Globus pallidus (tissue), 1 donor: ENCODE measurements around the gene MRPS12.
"Not testable (repeated sequence)": the region's sequence is repeated elsewhere in the genome, so short reads cannot be mapped to it uniquely, and the experiment has no call there.

Experiments used
- DNase-seq: peaks from one replicate; pipeline ENCODE4 v3.0.0-alpha.2; 2015; ENCODE audit warnings: low spot score

The MRPS12 gene

DNA sequence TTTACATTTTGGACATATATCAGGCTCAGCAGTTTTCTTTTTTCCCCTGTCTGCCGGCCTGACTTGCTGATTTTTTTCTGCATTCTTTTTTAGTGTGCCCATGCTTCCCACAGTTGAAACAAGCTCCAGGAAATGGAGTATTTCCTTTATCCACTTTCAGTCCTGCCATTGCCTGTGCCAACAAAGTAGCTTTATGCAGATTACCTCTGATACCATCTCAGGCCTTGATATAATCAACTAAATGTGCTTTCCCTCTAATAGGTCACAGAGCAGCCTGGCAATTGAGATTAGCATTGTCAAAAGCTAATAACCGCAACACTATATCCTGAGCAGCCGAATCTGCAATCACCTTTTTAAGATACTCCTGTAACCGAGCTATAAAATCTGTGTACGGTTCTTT lies 9.2 kb downstream of the MRPS12 start:
- DNase-seq, result no peak

DNA sequence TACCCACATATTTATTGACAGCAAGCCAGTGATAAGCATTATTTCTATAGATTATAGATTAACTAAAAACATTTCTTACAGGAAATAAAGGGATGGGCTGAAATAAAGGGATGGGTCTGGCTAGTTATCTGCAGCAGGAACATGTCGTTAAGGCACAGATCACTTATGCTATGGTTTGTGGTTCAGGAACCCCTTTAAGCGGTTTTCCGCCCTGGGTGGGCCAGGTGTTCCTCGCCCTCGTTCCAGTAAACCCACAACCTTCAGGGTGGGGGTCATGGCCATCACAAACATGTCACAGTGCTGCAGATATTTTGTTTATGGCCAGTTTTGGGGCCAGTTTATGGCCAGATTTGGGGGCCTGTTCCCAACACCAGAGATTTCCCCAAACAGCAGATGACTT lies 10.7 kb downstream of the MRPS12 start:
- DNase-seq, result not testable (repeated sequence)

GRCh38 chr19:38941979-38942378 lies 11.2 kb downstream of the MRPS12 start:
- DNase-seq, result no peak

DNA sequence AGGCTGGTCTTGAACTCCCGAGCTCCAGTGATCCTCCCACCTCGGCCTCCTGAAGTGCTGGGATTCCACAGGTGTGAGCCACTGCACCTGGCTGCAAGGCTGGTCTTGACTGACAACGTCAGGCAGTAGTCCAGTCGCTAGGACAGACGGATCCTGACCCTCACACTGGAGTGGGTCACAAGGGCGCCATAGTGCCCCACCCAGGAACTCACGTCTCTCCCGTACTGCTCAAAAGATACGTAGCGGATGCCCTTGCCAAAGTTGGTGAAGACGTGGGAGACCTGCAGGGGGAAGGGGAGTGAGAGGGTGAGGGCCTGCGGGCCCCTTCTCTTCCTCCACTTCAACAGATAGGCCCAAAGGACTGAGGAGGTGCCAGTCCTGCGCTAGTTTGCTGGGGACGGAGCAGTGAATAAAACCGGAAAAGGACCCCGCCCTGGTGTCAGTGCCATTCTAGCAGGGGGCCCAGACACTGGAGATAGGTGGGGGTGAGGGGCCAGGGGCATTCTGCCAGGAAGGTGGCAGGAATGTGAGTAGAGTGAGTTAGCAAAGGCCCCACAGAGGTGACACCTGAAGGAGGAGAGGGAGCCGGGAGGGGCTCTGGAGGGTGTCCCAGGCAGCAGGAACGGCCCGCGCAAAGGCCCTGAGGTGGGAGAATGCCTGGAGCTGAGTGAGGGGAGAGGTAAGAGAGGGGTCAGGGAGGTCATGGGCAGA lies 11.9 kb downstream of the MRPS12 start:
- no peak for DNase-seq

GRCh38 chr19:38944981-38945506 lies 14.3 kb downstream of the MRPS12 start:
- DNase-seq, result no peak

GRCh38 chr19:38945562-38946228 lies 15.0 kb downstream of the MRPS12 start:
- DNase-seq, result no peak

- no peak for DNase-seq
Measured at GRCh38 chr19:38946229-38947010, 15.7 kb downstream of the MRPS12 start.

GRCh38 chr19:38949580-38950367 lies 19.0 kb downstream of the MRPS12 start:
- DNase-seq, result peak; percentile 81

DNA sequence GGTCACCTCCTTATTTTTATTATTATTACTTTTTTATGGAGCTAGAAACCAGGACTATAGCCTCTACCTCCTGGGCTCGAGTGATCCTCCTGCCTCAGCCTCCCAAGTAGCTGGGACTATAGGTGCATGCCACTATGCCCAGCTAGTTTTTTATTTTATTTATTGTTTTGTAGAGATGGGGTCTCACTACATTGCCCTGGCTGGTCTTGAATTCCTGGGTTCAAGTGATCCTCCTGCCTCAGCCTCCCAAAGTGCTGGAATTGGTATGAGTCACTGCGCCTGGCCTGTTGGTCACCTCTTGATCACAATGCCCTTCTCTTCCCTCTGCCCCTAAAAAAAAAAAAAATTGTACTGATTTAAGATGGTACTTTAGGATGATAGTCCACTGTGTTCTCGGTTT lies 20.4 kb downstream of the MRPS12 start:
- no peak for DNase-seq

GRCh38 chr19:38952395-38953165 lies 21.8 kb downstream of the MRPS12 start:
- no peak for DNase-seq

DNA sequence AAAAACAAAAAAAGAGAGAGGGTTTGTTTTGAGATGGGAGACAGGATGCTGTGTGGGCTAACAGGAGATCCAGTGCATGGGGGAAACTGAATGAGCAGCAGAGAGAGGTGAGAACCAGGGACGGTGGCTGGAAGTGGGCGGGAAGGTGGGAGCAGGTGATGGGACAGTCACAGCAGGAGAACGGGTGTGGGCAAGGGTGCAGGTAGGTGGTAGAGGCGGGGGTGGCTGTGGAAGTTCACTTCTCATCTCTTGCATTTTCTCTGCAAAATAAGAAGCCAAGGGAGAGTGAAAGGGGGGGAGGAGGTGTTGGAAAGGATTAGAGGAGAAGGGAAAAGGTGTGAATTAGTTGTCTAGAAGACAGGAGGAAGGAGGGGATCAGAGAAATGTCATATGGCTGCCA lies 22.9 kb downstream of the MRPS12 start:
- no peak for DNase-seq

- DNase-seq, result no peak
Measured at GRCh38 chr19:38956264-38956663, 25.5 kb downstream of the MRPS12 start.

DNA sequence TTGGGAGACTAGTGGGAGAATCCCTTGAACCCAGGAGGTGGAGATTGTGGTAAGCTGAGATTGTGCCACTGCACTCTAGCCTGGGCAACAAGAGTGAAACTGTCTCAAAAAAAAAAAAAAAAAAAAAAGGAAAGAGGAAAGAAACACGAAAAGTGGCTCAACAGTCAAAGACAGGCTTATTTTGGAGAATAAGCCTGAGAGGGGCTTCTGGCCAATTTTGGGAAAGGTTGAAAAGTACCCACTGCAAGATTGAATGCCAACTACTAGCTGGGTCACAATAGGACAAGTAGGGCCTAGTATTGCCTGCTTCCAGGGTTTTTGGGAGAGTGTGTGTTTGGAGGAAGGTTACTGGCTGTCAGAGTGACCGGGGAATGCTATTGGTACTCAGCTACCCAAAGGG lies 27.6 kb downstream of the MRPS12 start:
- no peak for DNase-seq

GRCh38 chr19:38959618-38960017 lies 28.9 kb downstream of the MRPS12 start:
- no peak for DNase-seq

DNA sequence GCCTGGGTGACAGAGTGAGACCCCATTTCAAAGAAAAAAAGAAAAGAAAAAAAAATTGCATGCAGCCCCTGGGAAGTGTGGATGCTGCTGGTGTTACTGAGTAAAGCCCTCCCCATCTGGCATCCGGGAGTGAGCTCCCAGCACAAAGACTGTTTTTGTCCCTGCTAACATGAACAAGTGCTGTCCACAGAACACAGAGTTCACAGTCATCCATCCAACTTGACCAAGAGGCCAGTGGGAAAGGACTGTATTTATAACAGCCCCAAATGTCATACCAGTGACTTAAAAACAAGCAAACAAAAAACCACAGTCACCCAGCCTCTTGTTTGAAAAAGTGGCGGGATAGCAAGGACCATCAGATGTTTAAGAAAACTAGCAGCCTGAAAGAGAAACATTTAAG lies 34.0 kb downstream of the MRPS12 start:
- no peak for DNase-seq

DNA sequence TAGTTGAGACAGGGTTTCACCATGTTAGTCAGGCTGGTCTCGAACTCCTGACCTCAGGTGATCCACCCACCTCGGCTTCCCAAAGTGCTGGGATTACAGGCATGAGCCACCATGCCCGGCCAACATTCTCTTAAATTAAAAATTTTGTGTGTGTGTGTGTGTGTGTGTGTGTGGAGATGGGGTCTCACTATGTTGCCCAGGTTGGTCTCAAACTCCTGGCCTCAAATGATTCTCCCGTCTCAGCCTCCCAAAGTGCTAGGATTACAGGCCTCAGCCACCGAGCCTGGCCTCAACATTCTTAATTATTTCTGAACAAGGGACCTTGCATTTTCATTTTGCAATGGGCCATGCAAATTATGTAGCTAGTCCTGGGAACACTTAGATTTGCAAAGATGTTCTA lies 35.4 kb downstream of the MRPS12 start:
- not testable (repeated sequence) for DNase-seq

- no peak for DNase-seq
Measured at GRCh38 chr19:38970664-38971532, 40.2 kb downstream of the MRPS12 start.

- DNase-seq, result no peak
Measured at GRCh38 chr19:38971672-38972071, 40.9 kb downstream of the MRPS12 start.

DNA sequence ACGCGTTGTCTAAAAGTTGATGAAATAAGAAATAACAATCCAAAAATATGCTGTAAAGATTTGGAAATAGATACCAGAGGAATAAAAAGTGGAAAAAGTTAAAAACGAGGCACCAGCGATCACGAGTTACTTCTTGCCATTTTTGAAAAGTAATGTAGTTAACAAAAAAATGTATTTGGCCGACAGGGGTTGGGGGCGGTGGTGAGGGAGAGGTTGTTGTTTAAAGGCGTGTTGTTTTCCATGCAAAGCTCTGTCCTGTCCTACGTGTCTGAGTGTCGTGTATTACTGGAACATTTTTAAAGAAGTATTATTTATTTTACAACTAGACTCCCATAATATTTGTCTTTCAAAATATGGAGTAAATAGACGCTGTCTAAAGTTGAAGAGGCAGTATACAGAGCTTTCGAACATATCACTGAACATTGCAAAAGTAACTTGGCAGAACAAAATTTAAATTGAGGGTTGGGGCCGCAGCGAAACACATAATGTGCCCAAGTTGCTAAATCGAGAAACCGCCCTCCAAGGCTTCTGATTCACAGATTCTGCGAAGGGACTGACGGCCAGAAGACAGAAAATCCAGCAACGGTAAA lies 44.0 kb downstream of the MRPS12 start:
- DNase-seq, result no peak
